B cell (primary cell): ENCODE measurements around the gene LRAT. TPM values are rescaled to one million over a fixed set of nuclear protein-coding genes. Genes with fewer than 3 reads are reported as not detected.

Experiments used
- ATAC-seq: fragments of 200-7000 bp; cut with Tn5 transposase; one replicate; pipeline ENCODE4 v1.10.0; 2021; ENCODE audit warnings: low read depth, mild to moderate bottlenecking, moderate number of reproducible peaks, moderate library complexity
- CTCF ChIA-PET: fragments of 350-600 bp; sonication (Branson Sonifier 250); formaldehyde crosslinking; loops from one replicate; lab custom pipeline; 2021; ENCODE audit warnings: antibody characterized with exemption, inconsistent platforms; lab: Charles Lee
- POLR2A ChIA-PET: fragments of 350-600 bp; sonication (Branson Sonifier 250); formaldehyde crosslinking; loops from one replicate; lab custom pipeline; 2021; ENCODE audit warnings: antibody characterized with exemption; lab: Charles Lee
- DNase-seq: peaks from one replicate; pipeline ENCODE4 v3.0.0; 2013
- H2AFZ ChIP-seq: 2 replicates; pipeline ENCODE4 v1.6.1; 2012; ENCODE audit warnings: mild to moderate bottlenecking, low read depth, low read length; ENCODE audit not compliant: insufficient read depth, poor library complexity, severe bottlenecking
- H3K27ac ChIP-seq, 2 donors: 1 replicate in 1 of 2; 2 replicates in 1 of 2; pipeline ENCODE4 v1.5.1; 2012 to 2013; ENCODE audit warnings: low read length in 2 of 2, mild to moderate bottlenecking in 2 of 2, moderate library complexity in 1 of 2
- H3K27me3 ChIP-seq, 4 experiments: fragments of 200-600 bp in 1 of 4; sonication (generic) in 1 of 4; replicated peaks in 1 of 4; 1 replicate in 2 of 4; 2 replicates in 2 of 4; pipeline versions ENCODE4 v1.6.1 to v1.7.0; 2013 to 2016; ENCODE audit warnings: low read length in 3 of 4, mild to moderate bottlenecking in 2 of 4, mixed read lengths in 1 of 4, moderate library complexity in 1 of 4; ENCODE audit not compliant: insufficient read depth in 4 of 4, control insufficient read depth in 3 of 4; ENCODE audit errors: control extremely low read depth in 1 of 4
- H3K36me3 ChIP-seq, 2 experiments: replicated peaks in 1 of 2; 1 replicate in 1 of 2; 2 replicates in 1 of 2; pipeline versions ENCODE4 v1.6.1 to v1.7.1; 2013; ENCODE audit warnings: low read length in 1 of 2; ENCODE audit not compliant: insufficient read depth in 2 of 2, control insufficient read depth in 1 of 2; ENCODE audit errors: control extremely low read depth in 1 of 2, extremely low read depth in 1 of 2
- H3K4me1 ChIP-seq, 2 donors: fragments of 200-600 bp in 1 of 2; sonication (generic) in 1 of 2; 1 replicate in 1 of 2; 2 replicates in 1 of 2; pipeline versions ENCODE4 v1.5.1 to v1.6.1; 2013 to 2017; ENCODE audit warnings: low read length in 2 of 2; ENCODE audit not compliant: control insufficient read depth in 2 of 2, insufficient read depth in 2 of 2
- H3K4me2 ChIP-seq: replicated peaks from 2 replicates; pipeline ENCODE3; 2012; ENCODE audit warnings: mild to moderate bottlenecking, low read depth, low read length; ENCODE audit not compliant: poor library complexity, severe bottlenecking
- H3K4me3 ChIP-seq, 5 experiments: fragments of 200-600 bp in 1 of 5; sonication (generic) in 1 of 5; 1 replicate in 3 of 5; 2 replicates in 2 of 5; pipeline versions ENCODE4 v1.5.1 to v1.7.0; 2011 to 2016; ENCODE audit warnings: low read length in 4 of 5, mild to moderate bottlenecking in 4 of 5, low read depth in 2 of 5, control low read depth in 1 of 5, moderate library complexity in 1 of 5; ENCODE audit not compliant: insufficient read depth in 1 of 5; ENCODE audit errors: control extremely low read depth in 1 of 5, extremely low read depth in 1 of 5
- H3K79me2 ChIP-seq: fragments of 200-600 bp; sonication (generic); one replicate; pipeline ENCODE4 v1.6.0; 2016; ENCODE audit warnings: low read length; ENCODE audit not compliant: control insufficient read depth, insufficient read depth
- H3K9ac ChIP-seq: fragments of 200-600 bp; sonication (generic); 2 replicates; pipeline ENCODE4 v1.6.1; 2017; ENCODE audit warnings: mild to moderate bottlenecking, low read length, moderate library complexity
- H3K9me3 ChIP-seq, 3 donors: one replicate each; pipeline versions ENCODE4 v1.6.1 to v1.7.1; 2013; ENCODE audit warnings: low read length in 2 of 3; ENCODE audit not compliant: control insufficient read depth in 2 of 3, insufficient read depth in 1 of 3; ENCODE audit errors: control extremely low read depth in 1 of 3
- H4K20me1 ChIP-seq: 2 replicates; pipeline ENCODE4 v1.6.0; 2012; ENCODE audit warnings: mild to moderate bottlenecking, low read length; ENCODE audit not compliant: insufficient read depth, control insufficient read depth, poor library complexity, severe bottlenecking
- H3K27ac Mint-ChIP-seq: one replicate; pipeline ENCODE4 v1.8.0; 2021; ENCODE audit warnings: mixed read lengths
- H3K27me3 Mint-ChIP-seq: one replicate; pipeline ENCODE4 v1.8.0; 2021; ENCODE audit warnings: mixed read lengths
- H3K4me1 Mint-ChIP-seq: one replicate; pipeline ENCODE4 v1.8.0; 2021; ENCODE audit warnings: mixed read lengths
- H3K4me3 Mint-ChIP-seq: one replicate; pipeline ENCODE4 v1.8.0; 2021; ENCODE audit warnings: mixed read lengths
- H3K9me3 Mint-ChIP-seq: one replicate; pipeline ENCODE4 v1.8.0; 2022; ENCODE audit warnings: mixed read lengths; ENCODE audit not compliant: insufficient read depth
- EZH2 ChIP-seq: IDR thresholded peaks from 2 replicates; pipeline ENCODE4 v1.6.1; 2012; ENCODE audit warnings: borderline replicate concordance, low read depth, mild to moderate bottlenecking, moderate library complexity, low read length; ENCODE audit not compliant: insufficient read depth, poor library complexity, severe bottlenecking
- WGBS: methylation state at CpG from one replicate; pipeline ENCODE4 v1.1.5; 2013; ENCODE audit warnings: missing lambda C conversion rate; ENCODE audit not compliant: insufficient coverage; 5-methylcytosine and 5-hydroxymethylcytosine counted together
- intact Hi-C: fragments of 100-400 bp; cut with micrococcal nuclease; formaldehyde crosslinking; loops from one replicate; pipeline ENCODE4 v1.10.0; 2022
- polyA plus RNA-seq: library from polyadenylated mRNA; depleted of rRNA; stranded (reverse); fragments of >200 nt; gene quantifications from 2 replicates; pipeline ENCODE4 v1.2.3, GENCODE V29; 2012
- total RNA-seq, 2 donors: library from RNA; stranded (reverse); fragments of 120-200 nt in 1 of 2; gene quantifications; 1 replicate in 1 of 2; 2 replicates in 1 of 2; pipeline versions ENCODE4 v1.2.3 to v1.2.4, GENCODE V29; 2013 to 2022
- TF ChIP-seq, protein P1 (sequence below): fragments of 200-600 bp; IDR thresholded peaks from one replicate; pipeline ENCODE4 v1.8.0; 2022; ENCODE audit warnings: antibody characterized with exemption, mild to moderate bottlenecking

The LRAT gene
- total and polyA plus RNA-seq, 2 donors (not counting 1 experiment from before 2014, with no cell fraction given) = not detected

DNA sequence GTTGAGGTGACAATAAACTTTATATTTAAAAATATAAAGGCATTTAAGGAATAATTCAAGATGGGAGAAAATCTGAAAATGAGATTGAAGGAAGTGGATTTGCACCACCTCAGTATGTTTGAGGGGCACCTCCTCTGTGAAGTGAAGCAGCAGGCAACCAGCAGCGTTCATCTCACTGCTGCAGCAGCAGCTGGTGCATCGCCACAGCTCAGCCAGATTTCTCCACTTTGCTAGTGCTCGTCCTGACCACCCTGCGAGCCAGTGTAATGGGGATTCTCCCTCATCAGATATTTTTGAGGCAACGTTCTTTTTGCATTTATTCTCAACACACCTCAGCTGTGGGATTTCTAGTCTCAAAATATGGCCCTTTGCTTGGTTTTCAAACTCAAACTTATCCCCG, 13.9 kb downstream of the LRAT start:
- TF ChIP-seq, protein P1, sequence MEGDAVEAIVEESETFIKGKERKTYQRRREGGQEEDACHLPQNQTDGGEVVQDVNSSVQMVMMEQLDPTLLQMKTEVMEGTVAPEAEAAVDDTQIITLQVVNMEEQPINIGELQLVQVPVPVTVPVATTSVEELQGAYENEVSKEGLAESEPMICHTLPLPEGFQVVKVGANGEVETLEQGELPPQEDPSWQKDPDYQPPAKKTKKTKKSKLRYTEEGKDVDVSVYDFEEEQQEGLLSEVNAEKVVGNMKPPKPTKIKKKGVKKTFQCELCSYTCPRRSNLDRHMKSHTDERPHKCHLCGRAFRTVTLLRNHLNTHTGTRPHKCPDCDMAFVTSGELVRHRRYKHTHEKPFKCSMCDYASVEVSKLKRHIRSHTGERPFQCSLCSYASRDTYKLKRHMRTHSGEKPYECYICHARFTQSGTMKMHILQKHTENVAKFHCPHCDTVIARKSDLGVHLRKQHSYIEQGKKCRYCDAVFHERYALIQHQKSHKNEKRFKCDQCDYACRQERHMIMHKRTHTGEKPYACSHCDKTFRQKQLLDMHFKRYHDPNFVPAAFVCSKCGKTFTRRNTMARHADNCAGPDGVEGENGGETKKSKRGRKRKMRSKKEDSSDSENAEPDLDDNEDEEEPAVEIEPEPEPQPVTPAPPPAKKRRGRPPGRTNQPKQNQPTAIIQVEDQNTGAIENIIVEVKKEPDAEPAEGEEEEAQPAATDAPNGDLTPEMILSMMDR = no peak
- TF ChIP-seq EZH2 = no peak
- no peak overlapping the region for H3K4me2 ChIP-seq
- WGBS = 57% methylated on average over 3 of the region's 6 CpGs
- H3K27me3 ChIP-seq = no peaks in the 10 kb centered on the region
- no peaks in the 10 kb centered on the region for H3K79me2 ChIP-seq
- Mint-ChIP-seq H3K27ac (no peak overlapping the region), H3K4me3 (no peak overlapping the region), H3K4me1 (no peaks in the 10 kb centered on the region), H3K9me3 (no peaks in the 10 kb centered on the region), H3K27me3 (peaks cover 10% of the 10 kb centered on the region)
- H4K20me1 ChIP-seq = no peaks in the 10 kb centered on the region
- no peak for ATAC-seq
- H3K27ac ChIP-seq = no peak overlapping the region
- H3K36me3 ChIP-seq = no peaks in the 10 kb centered on the region
- no peaks in the 10 kb centered on the region for H3K9me3 ChIP-seq
- no peaks in the 10 kb centered on the region for H3K4me1 ChIP-seq
- CTCF ChIA-PET = no interaction called here
- intact Hi-C loops = no loop called here
- H2AFZ ChIP-seq = no peak overlapping the region
- no peak for DNase-seq
- POLR2A ChIA-PET = no interaction called here
- no peak overlapping the region for H3K4me3 ChIP-seq
- no peak overlapping the region for H3K9ac ChIP-seq

DNA sequence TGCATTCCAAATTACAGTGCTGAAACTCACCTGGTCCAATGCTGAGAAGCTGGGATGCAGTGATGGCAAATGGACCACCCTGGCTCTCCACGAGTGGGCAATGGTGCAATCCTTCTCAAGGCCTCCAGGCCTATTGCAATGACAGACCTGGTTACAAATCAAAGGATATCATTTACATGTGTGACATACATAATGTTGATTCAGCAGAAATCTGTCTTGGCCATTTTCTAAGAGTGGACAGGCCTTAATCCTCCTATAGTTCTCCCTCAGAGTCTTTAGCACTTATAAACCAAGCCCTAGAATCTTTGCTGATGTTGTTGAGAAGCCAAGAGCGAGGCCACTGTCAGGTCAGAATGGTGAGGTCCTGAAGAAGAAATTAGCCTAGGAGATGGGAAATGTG, 17.1 kb downstream of the LRAT start:
- H3K4me3 Mint-ChIP-seq = no peak overlapping the region
- no peaks in the 10 kb centered on the region for H3K36me3 ChIP-seq
- WGBS = 100% methylated on average over 1 of the region's 2 CpGs
- no peaks in the 10 kb centered on the region for H3K27me3 ChIP-seq
- H2AFZ ChIP-seq = no peak overlapping the region
- H3K79me2 ChIP-seq = no peaks in the 10 kb centered on the region
- H3K27ac ChIP-seq = no peak overlapping the region
- no peak for DNase-seq
- H3K9me3 ChIP-seq = peaks cover 0 to 1% (median 0%) of the 10 kb centered on the region in 3 donors
- no peaks in the 10 kb centered on the region for H3K9me3 Mint-ChIP-seq
- H3K27me3 Mint-ChIP-seq = peaks cover 8% of the 10 kb centered on the region
- H3K27ac Mint-ChIP-seq = no peak overlapping the region
- no peaks in the 10 kb centered on the region for H4K20me1 ChIP-seq
- no peak overlapping the region for H3K4me2 ChIP-seq
- no peak overlapping the region for H3K9ac ChIP-seq
- no peak for ATAC-seq
- ChIA-PET POLR2A (no interaction called here), CTCF (no interaction called here)
- intact Hi-C loops = no loop called here
- H3K4me3 ChIP-seq = no peak overlapping the region
- no peaks in the 10 kb centered on the region for H3K4me1 ChIP-seq
- no peak for TF ChIP-seq EZH2
- TF ChIP-seq, protein P1 = no peak
- H3K4me1 Mint-ChIP-seq = no peaks in the 10 kb centered on the region
